ENCODE measurements around the gene POLR1A. TPM values are rescaled to one million over a fixed set of nuclear protein-coding genes. Genes with fewer than 3 reads are reported as not detected.

POLR1A gene
- total and polyA plus RNA-seq, 2 experiments from 2014 or later, result 6.3 to 19.0 TPM

GRCh38 chr2:85999061-85999831, 106.4 kb downstream of the POLR1A start:
- DNase-seq (ENCODE audit: low spot score), result peak; percentile 33
- Histone ChIP-seq H4K20me1 (ENCODE audit: insufficient read depth, poor library complexity, severe bottlenecking) (no peaks in the 10 kb centered on the region), H3K4me1 (ENCODE audit: insufficient read depth) (peaks cover 39% of the 10 kb centered on the region), H3K9me3 (ENCODE audit: low read depth) (no peaks in the 10 kb centered on the region), H3K9me2 (replicated peaks; ENCODE audit: insufficient read depth) (no peaks in the 10 kb centered on the region), H3K27ac (peak overlapping the region; percentile 90), H3K27me3 (no peaks in the 10 kb centered on the region), H3K4me3 (no peak overlapping the region), H3K79me2 (no peaks in the 10 kb centered on the region), H2AFZ (peak overlapping the region; percentile 22), H3K4me2 (peak overlapping the region; percentile 45), H3K36me3 (replicated peaks; ENCODE audit: insufficient read depth, low read depth) (no peaks in the 10 kb centered on the region)
- 67% methylated on average over 8 of the region's 8 CpGs for WGBS (ENCODE audit: low lambda C conversion rate, missing lambda C conversion rate)
- TF ChIP-seq EZH2 (IDR thresholded peaks at IDR 0.05; ENCODE audit: borderline replicate concordance) (no peak), EZH2phosphoT487 (IDR thresholded peaks at IDR 0.05; ENCODE audit: low read depth, severe bottlenecking, unreplicated experiment) (no peak), CTCF (IDR thresholded peaks at IDR 0.05; ENCODE audit: poor library complexity) (no peak)

GRCh38 chr2:85998071-85998991, 107.4 kb downstream of the POLR1A start:
- H3K4me2 ChIP-seq, result peak overlapping the region; percentile 45
- WGBS (ENCODE audit: low lambda C conversion rate, missing lambda C conversion rate), result 50% methylated on average over 16 of the region's 18 CpGs
- peak overlapping the region; percentile 1 for H2AFZ ChIP-seq

More at GRCh38 chr2:85998071-85998991, 107.4 kb downstream of the POLR1A start:
- no peaks in the 10 kb centered on the region for H3K27me3 ChIP-seq
- no peaks in the 10 kb centered on the region for H4K20me1 ChIP-seq (ENCODE audit: insufficient read depth, poor library complexity, severe bottlenecking)
- H3K4me3 ChIP-seq, result no peak overlapping the region
- no peaks in the 10 kb centered on the region for H3K36me3 ChIP-seq (replicated peaks; ENCODE audit: insufficient read depth, low read depth)
- no peaks in the 10 kb centered on the region for H3K9me3 ChIP-seq (ENCODE audit: low read depth)
- DNase-seq (ENCODE audit: low spot score), result peak; percentile 41
- H3K27ac ChIP-seq, result peak overlapping the region; percentile 90
- no peaks in the 10 kb centered on the region for H3K79me2 ChIP-seq
- H3K9me2 ChIP-seq (replicated peaks; ENCODE audit: insufficient read depth), result no peaks in the 10 kb centered on the region
- no peak for TF ChIP-seq EZH2 (IDR thresholded peaks at IDR 0.05; ENCODE audit: borderline replicate concordance)
- no peak for TF ChIP-seq CTCF (IDR thresholded peaks at IDR 0.05; ENCODE audit: poor library complexity)
- TF ChIP-seq EZH2phosphoT487 (IDR thresholded peaks at IDR 0.05; ENCODE audit: low read depth, severe bottlenecking, unreplicated experiment), result no peak
- H3K4me1 ChIP-seq (ENCODE audit: insufficient read depth), result peaks cover 46% of the 10 kb centered on the region
